Subcutaneous preadipocyte (primary cell): ENCODE data around the gene TP53TG3C. TPM values are rescaled to one million over a fixed set of nuclear protein-coding genes. Genes with fewer than 3 reads are reported as not detected.

Experiments used
- small RNA-seq: library from RNA; depleted of rRNA; stranded (forward); fragments of <200 nt; gene quantifications from one replicate; pipeline ENCODE3, GENCODE V24; 2012
- total RNA-seq: library from RNA; depleted of rRNA; stranded (reverse); fragments of >200 nt; gene quantifications from 2 replicates; pipeline ENCODE4 v1.2.3, GENCODE V29; 2012

The TP53TG3C gene
- under 0.01 TPM in 2 replicates for total RNA-seq

GRCh38 chr16:33193926-33194325 lies at the start of gene TP53TG3C:
TSS of gene TP53TG3C (plus strand) at chr16:33194226. CDS start at chr16:33194294, 68 bp downstream.

Small RNA genes within 50 kb of the gene (small RNA-seq; reads per million reads assigned to genes)
- gene AC138869.1: not detected

Other genes with a start within 250 kb of the TP53TG3C start
- gene TP53TG3E, start 110.1 kb downstream of the TP53TG3C start, total RNA-seq: not detected in 2 replicates
- gene TP53TG3B, start 166.6 kb downstream of the TP53TG3C start, total RNA-seq: not detected in 2 replicates